DMS114 treated with DMSO at 0.1 percent for 48 hours (cell line): ENCODE data around the gene RPL23.
A peak's percentile ranks its signal among the peaks of the same experiment; 100 is the strongest.

Experiments
- DNase-seq: peaks from one replicate; lab custom pipeline; 2025; ENCODE audit not compliant: unreplicated experiment; lab: John Stamatoyannopoulos, UW

The RPL23 gene

DNA sequence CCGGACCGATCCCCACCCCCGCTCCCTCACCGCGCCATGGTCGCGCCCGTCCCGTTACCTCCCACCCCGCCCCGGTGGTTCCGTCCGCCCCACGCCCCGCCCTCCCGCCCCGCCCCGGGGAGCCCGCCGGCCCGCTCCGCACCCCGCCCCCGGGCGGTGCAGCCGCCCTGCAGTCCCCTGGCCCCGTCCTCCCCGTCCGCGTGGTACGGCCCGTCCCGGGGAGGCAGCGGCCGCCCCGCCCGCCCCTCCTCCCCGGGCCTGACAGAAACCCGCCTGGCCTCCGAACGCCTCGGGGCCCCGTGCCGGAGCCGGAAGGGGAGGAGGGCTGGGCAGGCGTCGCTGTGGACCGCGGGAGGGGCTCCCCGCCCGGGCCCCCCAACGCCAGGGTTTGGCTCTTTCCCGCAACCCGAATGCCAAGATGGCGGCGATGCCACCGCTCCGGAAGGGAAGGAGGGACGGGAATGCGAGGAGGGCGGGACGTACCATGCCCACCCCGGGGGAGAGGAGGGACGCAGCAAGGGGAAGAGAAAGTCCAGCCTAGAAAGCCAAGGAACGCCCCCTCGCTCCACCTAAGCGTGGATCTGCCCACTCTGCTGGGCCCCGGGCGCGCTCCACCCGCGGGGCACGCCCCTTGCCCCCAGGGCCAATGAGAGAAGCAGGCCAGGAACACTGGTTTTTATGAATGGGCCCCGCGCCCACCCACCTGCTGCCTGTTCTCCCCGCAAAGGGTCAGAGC, 53.9 kb downstream of the RPL23 start, which contains the start of gene PIP4K2B:
PIP4K2B (minus strand) TSS at position 56 of the 736 bp plus-strand sequence. CDS start 132 bp downstream, outside the sequence.
- peak; percentile 93 for DNase-seq

DNA sequence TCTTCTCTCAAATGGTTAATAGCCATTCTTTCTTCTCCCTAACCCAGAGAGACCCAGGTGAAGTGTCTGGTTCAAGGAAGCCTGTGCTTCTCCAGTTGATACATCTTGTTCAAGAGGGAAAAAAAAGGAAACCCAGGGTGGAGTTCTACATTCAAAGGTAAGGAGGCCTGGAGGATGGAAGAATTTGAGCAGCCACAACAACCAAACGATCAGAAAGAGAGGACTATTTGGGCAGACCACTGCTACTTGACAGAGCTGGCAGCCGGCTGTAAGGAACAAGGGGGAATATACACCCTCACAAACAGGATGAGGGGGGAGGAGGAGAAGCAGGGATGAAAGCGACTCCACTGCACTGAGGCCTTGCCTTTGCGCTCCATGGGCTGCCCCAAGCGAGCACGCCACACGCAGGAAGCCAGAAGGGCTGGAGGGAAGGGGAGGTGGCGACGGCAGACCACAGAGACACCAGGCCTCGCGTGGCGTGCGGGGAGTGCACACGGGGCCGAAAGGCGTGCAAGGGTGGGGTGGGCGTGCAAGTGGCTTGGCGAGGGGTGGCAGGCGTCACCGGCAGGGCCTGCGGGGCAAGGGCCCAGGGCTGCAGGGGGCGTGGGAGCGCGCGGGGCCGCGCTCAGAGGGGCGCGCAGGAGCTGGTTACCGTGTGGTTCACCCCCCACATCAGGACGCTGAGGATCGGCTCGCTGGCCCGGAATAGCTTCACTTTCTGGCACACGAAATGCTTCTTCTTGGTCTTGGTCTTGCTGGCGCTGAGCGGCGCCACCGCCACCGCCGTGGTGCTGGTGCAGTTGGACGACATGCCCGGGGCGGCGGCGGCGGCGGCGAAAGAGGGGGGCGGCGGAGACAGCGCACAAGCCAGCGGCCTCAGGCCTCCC, 54.7 kb downstream of the RPL23 start:
- no peak for DNase-seq
